IMR-90 (cell line): ENCODE data around the gene MMAB. TPM values are rescaled to one million over a fixed set of nuclear protein-coding genes. Genes with fewer than 3 reads are reported as not detected.

Experiments used
- ATAC-seq: fragments of 200-7000 bp; cut with Tn5 transposase; 2 replicates; pipeline ENCODE4 v1.9.1; 2020; ENCODE audit warnings: low read depth, mild to moderate bottlenecking, moderate library complexity
- BruUV-seq: library from RNA; stranded (reverse); fragments of 400-500 nt; replicated peaks from 2 replicates; lab custom pipeline; 2021; lab: Mats Ljungman, UMichigan
- CTCF ChIA-PET: fragments of 300-600 bp; formaldehyde crosslinking; extraction: SDS; loops from one replicate; lab custom pipeline; 2021; ENCODE audit warnings: antibody characterized with exemption; lab: Yijun Ruan, JAX
- POLR2A ChIA-PET: fragments of 300-600 bp; sonication (Branson Sonifier 250); formaldehyde crosslinking; loops from one replicate; lab custom pipeline; 2022; ENCODE audit warnings: antibody characterized with exemption; ENCODE audit not compliant: unreplicated experiment; lab: Charles Lee
- DNase-seq: peaks from one replicate; pipeline ENCODE4 v3.0.0; 2013
- H2AFZ ChIP-seq: replicated peaks from 2 replicates; pipeline ENCODE3; 2013; ENCODE audit warnings: low read length, mild to moderate bottlenecking; ENCODE audit not compliant: poor library complexity
- H2AK5ac ChIP-seq: 2 replicates; pipeline ENCODE4 v1.6.1; 2013; ENCODE audit warnings: low read depth, low read length, inconsistent platforms
- H2AK9ac ChIP-seq: replicated peaks from 2 replicates; pipeline ENCODE3; 2013; ENCODE audit warnings: mild to moderate bottlenecking, low read depth, low read length, moderate library complexity; ENCODE audit not compliant: poor library complexity
- H2BK120ac ChIP-seq: 2 replicates; pipeline ENCODE4 v1.6.1; 2013; ENCODE audit warnings: low read depth, low read length, inconsistent platforms
- H2BK15ac ChIP-seq: 3 replicates; pipeline ENCODE4 v1.6.1; 2013; ENCODE audit warnings: low read depth, low read length, inconsistent platforms
- H2BK20ac ChIP-seq: 2 replicates; pipeline ENCODE4 v1.6.1; 2013; ENCODE audit warnings: low read depth, mild to moderate bottlenecking, inconsistent platforms, low read length, moderate library complexity
- H2BK5ac ChIP-seq: 2 replicates; pipeline ENCODE4 v1.6.1; 2013; ENCODE audit warnings: mild to moderate bottlenecking, low read depth, low read length, inconsistent platforms; ENCODE audit not compliant: poor library complexity, severe bottlenecking
- H3K14ac ChIP-seq: replicated peaks from 2 replicates; pipeline ENCODE4 v1.6.1; 2013; ENCODE audit warnings: low read depth, low read length, inconsistent platforms
- H3K18ac ChIP-seq: 2 replicates; pipeline ENCODE4 v1.6.1; 2013; ENCODE audit warnings: low read depth, low read length, control low read depth
- H3K23ac ChIP-seq: 2 replicates; pipeline ENCODE4 v1.6.1; 2013; ENCODE audit warnings: low read depth, low read length, inconsistent platforms
- H3K27ac ChIP-seq: 2 replicates; pipeline ENCODE4 v1.5.1; 2013; ENCODE audit warnings: mild to moderate bottlenecking, control low read depth, low read length; ENCODE audit not compliant: insufficient read depth
- H3K27me3 ChIP-seq: 2 replicates; pipeline ENCODE4 v1.6.1; 2013; ENCODE audit warnings: low read length; ENCODE audit not compliant: control insufficient read depth, insufficient read depth
- H3K36me3 ChIP-seq: 2 replicates; pipeline ENCODE4 v1.6.1; 2013; ENCODE audit warnings: low read length, mixed read lengths; ENCODE audit not compliant: control insufficient read depth, insufficient read depth
- H3K4ac ChIP-seq: 2 replicates; pipeline ENCODE4 v1.6.1; 2013; ENCODE audit warnings: low read depth, low read length, inconsistent platforms
- H3K4me1 ChIP-seq: 2 replicates; pipeline ENCODE4 v1.6.1; 2013; ENCODE audit warnings: low read length, mixed read lengths; ENCODE audit not compliant: control insufficient read depth, insufficient read depth
- H3K4me2 ChIP-seq: 2 replicates; pipeline ENCODE4 v1.6.1; 2013; ENCODE audit warnings: low read depth, mild to moderate bottlenecking, control low read depth, low read length, moderate library complexity
- H3K4me3 ChIP-seq: 2 replicates; pipeline ENCODE4 v1.5.1; 2013; ENCODE audit warnings: low read depth, mild to moderate bottlenecking, control low read depth, low read length, moderate library complexity; ENCODE audit not compliant: insufficient read depth
- H3K56ac ChIP-seq: 2 replicates; pipeline ENCODE4 v1.6.1; 2013; ENCODE audit warnings: low read length, inconsistent platforms; ENCODE audit not compliant: insufficient read depth; ENCODE audit errors: extremely low read depth
- H3K79me1 ChIP-seq, 2 experiments: 2 replicates each; pipeline ENCODE4 v1.6.1; 2013; ENCODE audit warnings: low read length in 2 of 2, inconsistent platforms in 1 of 2, low read depth in 1 of 2
- H3K9ac ChIP-seq: 2 replicates; pipeline ENCODE4 v1.6.1; 2013; ENCODE audit warnings: low read depth, low read length, control low read depth
- H3K9me1 ChIP-seq: 2 replicates; pipeline ENCODE4 v1.6.1; 2013; ENCODE audit warnings: low read length, inconsistent platforms; ENCODE audit not compliant: insufficient read depth
- H3K9me3 ChIP-seq: 2 replicates; pipeline ENCODE4 v1.6.1; 2013; ENCODE audit warnings: low read length; ENCODE audit not compliant: control insufficient read depth, insufficient read depth
- H4K20me1 ChIP-seq: 2 replicates; pipeline ENCODE4 v1.6.1; 2013; ENCODE audit warnings: low read length, inconsistent platforms; ENCODE audit not compliant: insufficient read depth
- H4K5ac ChIP-seq: 2 replicates; pipeline ENCODE4 v1.6.1; 2013; ENCODE audit warnings: mild to moderate bottlenecking, low read depth, low read length, control low read depth
- H4K8ac ChIP-seq, 2 experiments: 2 replicates each; pipeline ENCODE4 v1.6.1; 2013; ENCODE audit warnings: low read depth in 2 of 2, low read length in 2 of 2, control low read depth in 1 of 2, inconsistent platforms in 1 of 2
- H4K91ac ChIP-seq: 2 replicates; pipeline ENCODE4 v1.6.1; 2013; ENCODE audit warnings: low read depth, low read length, inconsistent platforms; ENCODE audit not compliant: insufficient read depth
- CHD1 ChIP-seq: IDR thresholded peaks from 2 replicates; pipeline ENCODE4 v1.6.1; 2012; ENCODE audit warnings: low read depth, low read length, improper control_type of control experiment
- FOS ChIP-seq: fragments of 150-350 bp; IDR thresholded peaks from 2 replicates; pipeline ENCODE4 v1.6.1; 2016; ENCODE audit warnings: low read depth, low read length
- MAFK ChIP-seq: IDR thresholded peaks from 2 replicates; pipeline ENCODE4 v1.6.1; 2012; ENCODE audit warnings: low read depth, low read length, improper control_type of control experiment
- MXI1 ChIP-seq: IDR thresholded peaks from 2 replicates; pipeline ENCODE4 v1.6.1; 2012; ENCODE audit warnings: low read depth, mild to moderate bottlenecking, low read length, moderate library complexity, borderline replicate concordance
- RCOR1 ChIP-seq: IDR thresholded peaks from 2 replicates; pipeline ENCODE4 v1.6.1; 2012; ENCODE audit warnings: mild to moderate bottlenecking, low read length, improper control_type of control experiment; ENCODE audit not compliant: insufficient replicate concordance
- USF2 ChIP-seq: fragments of 150-350 bp; IDR thresholded peaks from 2 replicates; pipeline ENCODE4 v1.6.1; 2017; ENCODE audit warnings: mild to moderate bottlenecking, antibody characterized with exemption, low read length, low read depth
- WGBS, 2 experiments: methylation state at CpG; one replicate each; pipeline versions ENCODE4 v1.1.5 to v1.1.7; 2013; ENCODE audit warnings: missing lambda C conversion rate in 2 of 2; ENCODE audit not compliant: insufficient read length in 1 of 2; ENCODE audit errors: extremely low coverage in 2 of 2; 5-methylcytosine and 5-hydroxymethylcytosine counted together
- dilution Hi-C: fragments of 300-500 bp; cut with HindIII; formaldehyde crosslinking; loops from one replicate; pipeline ENCODE4 v1.14.3; 2018; ENCODE audit warnings: low sequenced_read_pairs; ENCODE audit not compliant: unreplicated experiment
- in situ Hi-C: fragments of 300-500 bp; cut with MboI; formaldehyde crosslinking; loops from 3 replicates; pipeline ENCODE4 v1.14.3; 2019; ENCODE audit warnings: low sequenced_read_pairs, inconsistent platforms, mixed read lengths
- intact Hi-C: fragments of 100-400 bp; cut with micrococcal nuclease; formaldehyde crosslinking; loops from 2 replicates; pipeline ENCODE4 v1.10.0; 2022
- polyA plus RNA-seq, 3 experiments: library from polyadenylated mRNA; depleted of rRNA; stranded (reverse); fragments of >200 nt; gene quantifications; 2 replicates each; pipeline ENCODE4 v1.2.3, GENCODE V29; 2012; ENCODE audit warnings: low replicate concordance in 1 of 3
- total RNA-seq: library from RNA; depleted of rRNA; stranded (reverse); fragments of >200 nt; gene quantifications from 2 replicates; pipeline ENCODE4 v1.2.3, GENCODE V29; 2012

MMAB gene
- total and polyA plus RNA-seq, 2 of the 4 experiments (the other 2 are of a cell fraction): 16.5 to 16.9 TPM

DNA sequence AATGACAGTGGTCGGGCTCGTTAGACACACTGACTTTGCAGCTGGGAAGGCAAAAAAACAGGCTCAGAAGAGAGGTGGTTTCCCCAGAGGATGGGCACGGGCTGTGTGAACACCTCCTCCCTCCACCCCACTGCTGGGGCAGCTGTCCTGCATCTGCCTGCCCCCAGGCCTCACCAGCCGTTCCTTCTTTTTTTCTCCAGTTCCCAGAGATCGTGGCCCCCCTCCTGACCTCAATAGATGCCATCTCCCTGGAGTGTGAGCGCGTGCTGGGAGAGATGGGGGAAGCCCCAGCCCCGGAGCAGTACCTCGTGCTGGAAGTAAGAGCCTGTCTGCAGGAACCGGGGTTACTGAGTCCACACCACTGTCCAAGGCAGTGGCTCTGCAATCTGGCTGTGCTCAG, 17.7 kb upstream of the MMAB start:
- intact Hi-C loops: no loop called here
- no CpG with 5 or more reads among the region's 10 CpGs for WGBS, 2 experiments

More for the DNA sequence above, 17.7 kb upstream of the MMAB start:
- Histone ChIP-seq H3K56ac (no peak overlapping the region), H4K20me1 (no peaks in the 10 kb centered on the region), H3K27me3 (no peaks in the 10 kb centered on the region), H3K9me3 (no peaks in the 10 kb centered on the region), H3K4ac (no peak overlapping the region), H2BK120ac (no peak overlapping the region), H2BK15ac (no peak overlapping the region), H2AK5ac (no peak overlapping the region), H3K9ac (no peak overlapping the region), H3K4me2 (no peak overlapping the region), H3K9me1 (peaks cover 4% of the 10 kb centered on the region; the same call in 1 of the 2 replicates), H3K4me1 (no peaks in the 10 kb centered on the region), H2BK20ac (no peak overlapping the region), H3K27ac (no peak overlapping the region), H3K23ac (no peak overlapping the region), H4K5ac (no peak overlapping the region), H3K14ac (no peak overlapping the region), H3K4me3 (no peak overlapping the region), H4K8ac (no peak overlapping the region), H3K18ac (no peak overlapping the region), H3K79me1 (no peaks in the 10 kb centered on the region), H4K91ac (no peak overlapping the region), H2AK9ac (no peak overlapping the region), H2BK5ac (no peak overlapping the region), H2AFZ (no peak overlapping the region), H3K36me3 (no peaks in the 10 kb centered on the region)
- DNase-seq (no peak), ATAC-seq (no peak)
- dilution Hi-C loops: no loop called here
- in situ Hi-C loops: loop anchor here (5.0 kb wide), 1 partner anchor 181 kb away; no protein-coding TSS in a partner anchor
- CTCF ChIA-PET: no interaction called here
- no peak for TF ChIP-seq USF2
- TF ChIP-seq FOS: no peak
- TF ChIP-seq RCOR1: no peak
- no peak for TF ChIP-seq MXI1
- no peak for TF ChIP-seq CHD1
- TF ChIP-seq MAFK: no peak
- POLR2A ChIA-PET: no interaction called here
- no TSS peak for BruUV-seq
